Measurements from ENCODE around the gene CCDC7. TPM values are rescaled to one million over a fixed set of nuclear protein-coding genes. Genes with fewer than 3 reads are reported as not detected.
"Not testable (repeated sequence)": the region's sequence is repeated elsewhere in the genome, so short reads cannot be mapped to it uniquely, and the experiment has no call there.

Gene CCDC7
- total RNA-seq, 1 experiment from 2014 or later, result 3.6 TPM

DNA sequence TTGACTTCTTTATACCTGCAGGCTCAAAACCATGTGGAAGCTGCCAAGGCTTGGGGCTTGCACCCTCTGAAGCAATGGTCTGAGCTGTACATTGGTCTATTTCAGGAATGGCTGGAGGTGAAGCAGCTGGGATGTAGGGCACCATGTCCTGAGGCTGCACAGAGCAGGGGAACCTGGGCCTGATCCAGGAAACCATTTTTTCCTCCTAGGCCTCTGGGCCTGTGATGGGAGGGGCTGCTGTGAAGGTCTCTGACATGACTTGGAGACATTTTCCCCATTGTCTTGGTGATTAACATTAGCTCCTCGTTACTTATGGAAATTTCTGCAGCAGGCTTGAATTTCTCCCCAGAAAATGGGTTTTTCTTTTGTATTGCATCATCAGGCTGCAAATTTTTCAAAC lies 211.5 kb downstream of the CCDC7 start:
- in situ Hi-C loops (cut with HindIII; ENCODE audit: low sequenced_read_pairs), result not testable (repeated sequence)

DNA sequence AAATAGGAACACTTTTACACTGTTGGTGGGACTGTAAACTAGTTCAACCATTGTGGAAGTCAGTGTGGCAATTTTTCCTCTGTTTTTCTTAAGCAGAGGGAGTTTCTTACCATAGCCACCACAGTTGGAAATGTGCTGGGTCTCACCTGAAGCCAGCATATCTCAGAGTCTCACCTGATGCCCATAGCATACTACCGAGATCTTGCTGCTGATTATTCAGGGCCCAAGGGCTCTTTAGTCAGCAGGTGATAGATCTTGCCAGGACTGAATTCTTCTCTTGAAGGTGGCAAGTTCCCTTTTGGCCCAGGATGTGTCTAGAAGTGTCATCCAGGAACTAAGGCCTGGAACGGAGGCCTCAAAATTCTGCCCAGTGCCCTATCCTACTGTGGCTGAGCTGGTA lies 215.4 kb downstream of the CCDC7 start:
- no peak for DNase-seq (ENCODE audit: low spot score)
- in situ Hi-C loops (cut with HindIII; ENCODE audit: low sequenced_read_pairs), result no loop called here

More for the DNA sequence above, 211.5 kb downstream of the CCDC7 start:
- DNase-seq (ENCODE audit: low spot score), result not testable (repeated sequence)

DNA sequence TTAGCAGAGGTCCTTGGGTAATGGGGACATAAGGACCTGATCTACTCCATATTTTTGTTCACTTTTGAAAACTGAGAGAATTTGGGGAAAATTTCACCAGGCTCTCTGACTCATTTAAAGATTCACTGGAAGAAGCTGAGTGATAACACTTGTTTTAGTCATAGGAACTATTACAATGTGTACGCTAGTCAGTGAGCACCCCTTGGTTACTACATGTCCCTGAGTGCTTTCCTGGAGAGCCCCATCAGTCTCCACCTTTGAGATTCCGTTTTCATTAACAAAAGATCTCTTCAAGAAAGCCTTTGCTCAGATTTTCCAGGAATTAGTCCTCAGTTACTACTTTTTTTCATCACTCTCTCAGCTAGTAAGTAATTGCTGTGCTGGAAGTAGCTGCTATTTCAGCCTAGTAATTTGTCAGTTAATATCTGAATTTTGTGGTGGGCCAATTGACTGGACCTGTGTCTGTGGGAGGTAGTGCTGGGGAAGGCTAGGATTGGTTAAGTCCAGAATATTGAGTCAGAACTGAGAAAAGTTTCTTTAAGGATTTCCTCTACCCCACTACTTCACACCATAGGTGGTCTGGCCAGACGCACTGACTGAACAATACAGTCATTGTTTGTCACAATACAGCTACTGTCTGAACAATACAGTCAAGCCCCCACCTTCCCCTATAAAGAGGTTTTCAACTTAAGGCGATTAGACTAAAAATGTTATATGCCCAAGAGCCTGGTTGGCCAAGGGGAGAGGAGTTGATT lies 235.0 kb downstream of the CCDC7 start:
- in situ Hi-C loops (cut with HindIII; ENCODE audit: low sequenced_read_pairs), result no loop called here
- no peak for DNase-seq (ENCODE audit: low spot score)

DNA sequence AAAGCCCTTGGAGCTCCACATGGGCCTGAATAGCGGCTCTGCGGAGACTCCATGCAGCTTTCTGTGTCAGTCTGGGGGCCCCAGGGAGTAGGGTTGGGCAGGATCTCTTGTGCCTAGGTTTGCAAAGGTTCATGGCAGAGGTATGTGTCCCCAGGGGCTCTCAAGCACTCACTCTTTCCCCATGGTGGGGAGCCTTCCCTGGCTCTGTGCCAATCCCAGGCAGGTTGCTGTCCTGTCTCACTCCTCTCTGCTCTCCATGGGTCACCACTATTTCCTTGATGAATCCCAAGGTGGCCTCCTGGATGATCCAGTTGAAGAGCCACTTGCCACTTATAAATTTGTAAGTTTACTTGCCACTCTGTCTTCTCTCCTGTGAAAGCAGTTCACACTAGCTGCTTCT lies 238.4 kb downstream of the CCDC7 start:
- in situ Hi-C loops (cut with HindIII; ENCODE audit: low sequenced_read_pairs), result no loop called here
- no peak for DNase-seq (ENCODE audit: low spot score)

DNA sequence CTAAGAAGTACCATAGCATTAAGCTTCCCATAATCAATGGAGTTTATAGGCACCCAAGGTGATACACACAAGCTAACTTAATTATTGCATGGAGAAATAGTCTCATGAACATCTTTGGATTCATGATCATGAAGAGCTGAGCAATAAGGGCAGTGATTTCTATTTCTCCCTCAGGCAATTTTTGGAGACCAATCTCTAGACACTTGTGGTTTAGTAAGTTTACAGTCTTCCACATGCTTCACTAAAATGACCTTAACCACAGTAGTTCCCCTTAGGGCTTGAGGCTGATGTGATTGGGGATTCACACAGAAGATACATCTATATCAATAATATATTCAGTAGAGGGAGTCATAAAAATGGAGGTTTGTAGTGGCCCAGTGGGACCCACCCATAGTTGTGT lies 241.2 kb downstream of the CCDC7 start:
- no peak for DNase-seq (ENCODE audit: low spot score)
- in situ Hi-C loops (cut with HindIII; ENCODE audit: low sequenced_read_pairs), result no loop called here

DNA sequence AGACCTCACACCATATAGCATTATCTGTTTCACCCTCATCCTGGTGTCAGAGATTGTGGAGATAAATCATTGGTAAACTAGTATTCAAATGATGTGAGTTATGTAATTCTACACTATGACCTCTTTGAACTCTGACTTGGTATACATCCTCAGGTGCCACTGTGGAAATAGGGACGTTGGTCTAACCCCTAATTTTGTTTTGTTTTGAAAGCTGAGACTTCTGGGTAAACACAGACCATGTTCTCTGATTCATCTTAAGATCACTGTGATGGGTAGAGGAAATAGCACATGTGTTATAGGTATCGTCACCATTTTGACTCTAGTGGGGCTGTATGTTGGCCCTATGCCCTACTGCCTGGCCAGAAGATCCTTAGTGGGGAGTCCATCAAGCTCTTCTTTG lies 241.6 kb downstream of the CCDC7 start:
- in situ Hi-C loops (cut with HindIII; ENCODE audit: low sequenced_read_pairs), result no loop called here
- DNase-seq (ENCODE audit: low spot score), result no peak

DNA sequence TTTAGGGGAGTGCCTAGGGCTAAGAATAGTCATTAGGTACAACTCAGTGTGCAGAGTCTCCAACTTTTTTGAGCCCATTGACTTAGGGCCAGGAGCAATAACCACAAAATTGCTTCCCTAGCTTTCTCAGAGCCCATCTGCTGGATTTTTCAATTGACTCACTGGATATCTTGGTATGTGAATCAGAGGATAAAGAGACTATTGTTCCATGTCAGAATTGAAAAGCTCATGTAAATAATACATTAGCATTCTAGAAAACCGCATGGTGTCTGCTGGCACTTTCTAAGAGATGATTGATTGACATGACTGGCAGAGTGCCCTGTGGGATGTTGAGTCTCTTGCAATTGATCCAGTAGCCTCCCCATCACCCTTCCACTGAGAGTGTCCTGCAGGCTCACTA lies 246.2 kb downstream of the CCDC7 start:
- in situ Hi-C loops (cut with HindIII; ENCODE audit: low sequenced_read_pairs), result no loop called here
- DNase-seq (ENCODE audit: low spot score), result no peak

DNA sequence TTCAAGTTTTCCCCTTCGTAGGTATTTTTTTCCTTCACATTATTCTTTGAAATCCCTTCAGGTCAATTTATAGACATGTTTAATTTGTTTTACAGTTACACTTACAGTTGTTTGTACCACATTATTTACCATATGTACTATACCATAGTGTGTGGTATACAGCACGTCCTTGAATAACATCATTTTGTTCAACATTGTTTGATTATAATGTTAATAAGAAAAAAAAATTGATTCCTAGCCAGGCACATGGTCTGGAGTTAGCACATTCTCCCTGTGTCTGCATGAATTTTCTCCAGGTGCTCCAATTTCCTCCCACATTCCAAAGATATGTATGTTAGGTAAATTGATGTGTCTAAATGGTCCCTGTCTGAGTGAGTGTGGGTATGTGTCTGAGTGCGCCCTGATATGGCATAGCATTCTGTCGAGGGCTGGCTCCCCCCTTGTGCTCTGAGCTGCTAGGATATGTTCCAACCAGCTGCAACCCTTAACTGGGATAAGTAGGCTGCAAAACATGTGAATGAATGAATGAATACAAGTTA lies 247.6 kb downstream of the CCDC7 start:
- in situ Hi-C loops (cut with HindIII; ENCODE audit: low sequenced_read_pairs), result no loop called here
- no peak for DNase-seq (ENCODE audit: low spot score)

DNA sequence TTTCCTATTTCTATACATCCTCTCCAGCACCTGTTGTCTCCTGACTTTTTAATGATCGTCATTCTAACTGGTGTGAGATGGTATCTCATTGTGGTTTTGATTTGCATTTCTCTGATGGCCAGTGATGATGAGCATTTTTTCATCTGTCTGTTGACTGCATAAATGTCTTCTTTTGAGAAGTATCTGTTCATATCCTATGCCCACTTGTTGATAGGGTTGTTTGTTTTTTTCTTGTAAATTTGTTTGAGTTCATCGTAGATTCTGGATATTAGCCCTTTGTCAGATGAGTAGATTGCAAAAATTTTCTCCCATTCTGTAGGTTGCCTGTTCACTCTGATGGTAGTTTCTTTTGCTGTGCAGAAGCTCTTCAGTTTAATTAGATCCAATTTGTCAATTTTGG lies 253.7 kb downstream of the CCDC7 start:
- in situ Hi-C loops (cut with HindIII; ENCODE audit: low sequenced_read_pairs); DNase-seq (ENCODE audit: low spot score): not testable (repeated sequence)

DNA sequence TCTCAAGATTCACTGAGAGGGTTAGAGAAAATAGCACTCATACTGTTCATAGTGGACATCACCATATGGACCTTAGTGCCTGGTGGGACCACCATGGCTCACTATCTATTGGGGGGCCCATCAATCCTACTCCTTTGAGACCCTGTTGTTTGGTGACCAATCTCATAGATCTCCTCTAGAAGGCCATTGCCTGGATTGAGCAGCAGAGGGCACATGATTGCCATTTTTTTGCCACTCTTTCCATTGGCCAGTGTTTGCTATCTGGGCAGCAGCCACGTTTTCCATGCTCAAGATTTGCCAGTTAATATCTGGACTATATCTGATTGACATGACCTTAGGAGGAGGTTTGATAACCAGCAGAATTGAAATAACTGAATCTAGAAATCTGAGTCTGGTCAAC lies 267.6 kb downstream of the CCDC7 start:
- in situ Hi-C loops (cut with HindIII; ENCODE audit: low sequenced_read_pairs), result no loop called here
- no peak for DNase-seq (ENCODE audit: low spot score)

DNA sequence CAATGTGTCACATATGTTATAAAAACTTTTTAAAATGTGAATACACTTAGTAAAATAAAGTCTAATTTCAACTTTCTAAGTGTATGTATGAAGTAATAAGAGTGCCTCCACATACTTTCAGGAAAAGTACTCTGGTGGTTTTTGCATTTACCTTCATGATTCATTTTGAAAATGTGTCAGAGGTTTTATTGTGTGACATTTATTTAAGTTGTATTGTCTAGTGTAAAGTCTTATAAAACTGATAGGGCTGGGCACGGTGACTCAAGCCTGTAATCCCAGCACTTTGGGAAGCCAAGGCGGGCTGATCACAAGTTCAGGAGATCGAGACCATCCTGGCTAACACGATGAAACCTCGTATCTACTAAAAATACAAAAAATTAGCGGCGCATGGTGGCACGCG lies 285.6 kb downstream of the CCDC7 start:
- in situ Hi-C loops (cut with HindIII; ENCODE audit: low sequenced_read_pairs), result no loop called here
- no peak for DNase-seq (ENCODE audit: low spot score)

DNA sequence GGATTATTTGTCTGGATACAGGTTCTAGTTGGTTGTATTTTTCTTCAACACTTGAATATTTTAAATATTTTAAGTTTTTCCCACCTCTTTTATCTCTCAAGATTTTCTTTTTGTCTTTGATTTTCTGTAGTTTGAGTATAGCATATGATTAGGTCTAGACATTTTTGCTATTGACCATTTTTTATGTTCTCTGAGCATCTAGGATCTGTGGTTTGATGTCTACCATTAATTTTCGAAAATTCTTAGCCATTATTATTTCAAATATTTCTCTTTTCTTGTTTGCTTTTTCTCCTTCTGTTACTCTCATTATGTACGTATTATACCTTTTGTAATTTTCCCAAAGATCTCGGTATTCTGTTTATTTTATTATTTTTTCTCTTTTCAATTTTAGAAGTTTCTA lies 293.0 kb downstream of the CCDC7 start:
- no peak for DNase-seq (ENCODE audit: low spot score)
- in situ Hi-C loops (cut with HindIII; ENCODE audit: low sequenced_read_pairs), result no loop called here

DNA sequence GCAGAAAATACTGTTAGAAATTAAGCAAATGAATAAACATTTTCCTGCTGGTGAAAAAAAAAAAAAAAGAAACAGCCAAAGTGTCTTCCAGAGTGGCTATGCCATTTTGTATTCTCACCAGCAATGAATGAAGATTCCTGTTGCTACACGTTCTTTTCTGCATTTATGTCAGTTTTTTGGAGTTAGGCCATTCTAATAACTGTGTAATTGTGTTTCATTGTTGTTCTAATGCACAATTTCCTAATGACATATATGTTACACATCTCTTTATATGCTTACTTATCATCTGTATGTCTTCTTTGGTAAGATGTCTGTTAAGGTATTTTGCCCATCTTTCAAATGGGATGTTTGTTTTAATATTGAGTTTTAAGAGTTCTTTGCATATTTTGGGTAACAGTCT lies 298.4 kb downstream of the CCDC7 start:
- in situ Hi-C loops (cut with HindIII; ENCODE audit: low sequenced_read_pairs), result no loop called here
- no peak for DNase-seq (ENCODE audit: low spot score)

DNA sequence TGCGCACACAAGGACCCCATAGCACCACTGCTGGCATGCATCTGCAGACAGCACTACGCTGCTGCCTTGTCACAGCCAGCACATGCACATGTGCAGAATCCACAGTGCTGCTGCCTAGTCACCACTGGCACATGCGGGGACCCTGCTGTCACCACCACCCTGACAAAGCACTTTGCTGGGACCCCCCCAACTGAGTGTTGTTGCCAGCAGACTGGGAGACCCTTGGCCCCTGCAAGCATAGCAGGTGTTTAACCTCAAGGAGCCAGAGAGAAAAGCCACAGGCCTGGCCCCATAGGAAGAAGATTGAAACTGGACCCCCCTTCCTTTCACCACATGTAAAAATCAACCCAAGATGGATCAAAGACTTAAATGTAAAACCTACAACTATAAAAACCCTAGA lies 300.9 kb downstream of the CCDC7 start:
- no peak for DNase-seq (ENCODE audit: low spot score)
- in situ Hi-C loops (cut with HindIII; ENCODE audit: low sequenced_read_pairs), result no loop called here

DNA sequence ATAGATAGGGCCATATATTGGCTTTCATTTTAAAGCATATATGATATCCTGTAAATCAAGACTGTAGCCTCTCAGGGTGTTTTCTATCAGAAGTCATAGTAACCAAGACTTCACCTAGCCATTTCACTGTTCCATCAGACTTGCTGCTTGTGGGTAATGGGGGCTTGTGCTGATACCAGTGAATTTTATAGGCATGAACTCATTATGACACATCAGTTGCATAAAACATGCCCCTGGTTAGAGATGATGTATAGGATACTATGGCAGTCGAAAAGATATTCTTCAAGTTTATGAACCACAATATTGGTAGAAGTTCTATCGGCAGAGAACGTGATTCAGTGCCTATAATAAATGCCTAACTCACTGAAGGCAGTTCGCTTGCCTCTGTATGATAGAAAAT lies 305.6 kb downstream of the CCDC7 start:
- DNase-seq (ENCODE audit: low spot score), result no peak
- in situ Hi-C loops (cut with HindIII; ENCODE audit: low sequenced_read_pairs), result no loop called here

DNA sequence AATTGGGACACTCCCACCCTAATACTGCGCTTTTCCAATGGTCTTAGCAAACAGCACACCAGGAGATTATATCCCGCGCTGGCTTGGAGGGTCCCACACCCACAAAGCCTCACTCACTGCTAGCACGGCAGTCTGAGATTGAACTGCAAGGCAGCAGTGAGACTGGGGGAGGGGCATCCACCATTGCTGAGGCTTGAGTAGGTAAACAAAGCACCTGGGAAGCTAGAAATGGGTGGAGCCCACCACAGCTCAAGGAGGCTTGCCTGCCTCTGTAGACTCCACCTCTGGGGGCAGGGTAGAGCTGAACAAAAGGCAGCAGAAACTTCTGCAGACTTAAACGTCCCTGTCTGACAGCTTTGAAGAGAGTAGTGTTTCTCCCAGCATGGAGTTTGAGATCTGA lies 309.0 kb downstream of the CCDC7 start:
- in situ Hi-C loops (cut with HindIII; ENCODE audit: low sequenced_read_pairs); DNase-seq (ENCODE audit: low spot score): not testable (repeated sequence)

DNA sequence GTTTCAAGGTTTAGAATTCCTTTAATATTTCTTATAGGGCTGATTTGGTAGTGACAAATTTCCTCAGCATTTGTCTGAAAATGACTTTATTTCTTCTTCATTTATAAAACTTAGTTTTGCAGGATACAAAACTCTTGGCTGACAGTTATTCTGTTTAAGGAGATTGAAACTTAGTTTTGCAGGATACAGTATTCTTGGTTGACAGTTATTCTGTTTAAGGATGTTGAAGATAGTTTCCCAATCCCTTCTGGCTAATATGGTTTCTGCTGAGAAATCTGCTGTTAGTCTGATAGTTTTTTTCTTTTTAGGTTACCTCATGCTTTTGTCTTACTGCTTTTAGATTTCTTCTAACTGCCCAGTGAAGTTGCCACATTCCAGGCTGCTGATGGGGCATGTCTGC lies 325.3 kb downstream of the CCDC7 start:
- in situ Hi-C loops (cut with HindIII; ENCODE audit: low sequenced_read_pairs), result no loop called here
- no peak for DNase-seq (ENCODE audit: low spot score)

DNA sequence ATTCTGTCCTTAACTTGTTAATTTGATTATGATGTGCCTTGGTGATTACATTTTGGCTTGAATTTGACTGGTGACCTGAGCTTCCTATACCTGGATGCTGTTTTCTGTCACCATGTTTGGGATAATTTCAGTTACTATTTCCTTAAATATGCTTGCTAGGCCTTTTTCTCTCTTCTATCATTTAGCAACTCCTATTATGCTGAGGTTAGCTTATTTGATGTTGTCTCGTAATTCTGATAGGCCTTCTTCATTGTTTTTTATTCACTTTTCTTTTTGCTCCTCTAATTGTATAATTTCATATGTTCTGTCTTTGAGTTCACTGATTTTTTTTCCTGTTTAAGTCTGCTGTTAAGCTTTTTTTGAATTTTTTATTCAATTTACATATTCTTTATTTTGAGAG lies 327.2 kb downstream of the CCDC7 start:
- in situ Hi-C loops (cut with HindIII; ENCODE audit: low sequenced_read_pairs), result no loop called here
- no peak for DNase-seq (ENCODE audit: low spot score)

DNA sequence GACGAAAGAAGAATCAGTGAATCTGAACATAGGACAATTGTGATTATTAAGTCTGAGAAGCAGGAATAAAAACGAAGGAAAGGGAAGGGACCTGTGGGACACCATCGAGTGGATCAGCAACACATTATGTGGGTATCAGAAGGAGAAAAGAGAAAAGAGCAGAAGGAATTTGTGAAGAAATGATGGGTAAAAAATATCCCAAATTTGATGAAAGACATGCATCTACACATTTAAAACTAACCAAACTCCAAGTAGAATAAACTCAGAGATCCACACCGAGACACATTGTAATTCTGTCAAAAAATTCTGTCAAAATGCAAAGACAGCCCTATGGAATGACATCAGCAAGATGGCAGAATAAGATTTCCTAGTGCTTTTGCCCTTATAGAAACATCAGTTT lies 341.0 kb downstream of the CCDC7 start:
- in situ Hi-C loops (cut with HindIII; ENCODE audit: low sequenced_read_pairs), result no loop called here
- DNase-seq (ENCODE audit: low spot score), result no peak

DNA sequence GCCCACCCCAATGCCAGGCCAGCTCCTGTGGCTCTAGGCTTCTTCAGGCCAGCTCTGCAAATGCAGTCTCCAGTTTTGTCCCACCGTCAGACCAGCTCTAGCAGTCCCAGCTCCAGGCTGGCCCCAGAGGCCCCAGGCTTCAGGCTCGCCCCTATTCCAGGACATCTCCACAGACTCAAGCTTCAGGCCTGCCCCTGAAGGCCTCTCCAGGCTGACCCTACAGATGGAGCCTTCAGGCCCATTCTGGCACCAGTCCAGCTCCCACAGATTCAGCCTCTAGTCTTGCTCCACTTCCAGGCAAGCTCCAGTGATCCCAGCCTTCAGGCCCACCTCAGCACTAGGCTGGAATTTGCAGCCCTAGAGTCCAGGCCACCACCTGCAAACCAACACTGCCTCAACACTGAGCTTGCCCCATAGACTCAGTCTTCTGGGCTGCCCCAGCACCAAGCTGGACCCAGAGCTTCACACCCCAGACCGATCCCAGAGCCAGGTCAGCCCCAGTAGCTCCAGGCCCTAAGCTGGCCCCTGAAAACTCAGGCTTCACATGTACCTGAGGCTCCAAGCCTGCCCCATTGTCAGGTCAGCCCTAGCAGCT lies 341.8 kb downstream of the CCDC7 start:
- DNase-seq (ENCODE audit: low spot score), result no peak
- in situ Hi-C loops (cut with HindIII; ENCODE audit: low sequenced_read_pairs), result no loop called here

DNA sequence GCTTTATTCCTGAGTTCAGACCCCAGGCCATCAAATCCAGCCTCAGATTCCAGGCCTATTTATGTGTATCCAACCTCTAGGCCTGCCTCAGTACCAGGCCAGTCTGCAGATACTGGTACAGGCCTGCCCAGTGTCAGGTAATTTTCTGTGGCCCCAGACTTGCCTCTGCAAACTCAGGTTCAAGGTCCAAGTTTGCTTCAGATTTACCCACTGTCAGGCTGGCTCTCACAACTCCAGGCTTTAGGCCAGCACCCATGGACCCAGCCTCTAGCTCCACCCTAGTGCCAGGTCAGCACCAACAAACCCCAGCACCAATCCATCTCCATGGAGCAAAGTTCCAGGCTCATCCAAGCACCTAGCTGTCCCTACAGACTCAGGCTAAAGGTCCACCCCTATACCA lies 342.4 kb downstream of the CCDC7 start:
- in situ Hi-C loops (cut with HindIII; ENCODE audit: low sequenced_read_pairs), result no loop called here

More for the DNA sequence above, 342.4 kb downstream of the CCDC7 start:
- DNase-seq (ENCODE audit: low spot score), result no peak
